GM19452 (cell line): Measurements from ENCODE around the gene CUL7.
"Not testable (repeated sequence)": the region's sequence is repeated elsewhere in the genome, so short reads cannot be mapped to it uniquely, and the experiment has no call there.

Experiments used
- ATAC-seq: cut with Tn5 transposase; IDR thresholded peaks from one replicate; pipeline ENCODE4 v1.9.1; 2021; ENCODE audit not compliant: unreplicated experiment

Gene CUL7

GRCh38 chr6:43053545-43054205 lies at the start of gene CUL7:
TSS of gene CUL7 (minus strand) at chr6:43053851. CDS start at chr6:43052788, 1,063 bp downstream.
- peak; percentile 92 for ATAC-seq

- no peak for ATAC-seq
Measured at GRCh38 chr6:43101497-43101896, 47.8 kb upstream of the CUL7 start.

GRCh38 chr6:43097502-43097901 lies 43.9 kb upstream of the CUL7 start:
- no peak for ATAC-seq

GRCh38 chr6:43097098-43097489 lies 43.4 kb upstream of the CUL7 start:
- ATAC-seq, result no peak

GRCh38 chr6:43096451-43097097 lies 42.9 kb upstream of the CUL7 start:
- ATAC-seq, result no peak

GRCh38 chr6:43095939-43096338 lies 42.3 kb upstream of the CUL7 start:
- no peak for ATAC-seq

GRCh38 chr6:43093436-43094289 lies 40.0 kb upstream of the CUL7 start:
- no peak for ATAC-seq

GRCh38 chr6:43092635-43093034 lies 39.0 kb upstream of the CUL7 start:
- no peak for ATAC-seq

GRCh38 chr6:43091436-43091991 lies 37.9 kb upstream of the CUL7 start:
- ATAC-seq, result no peak

- no peak for ATAC-seq
Measured at GRCh38 chr6:43091020-43091419, 37.4 kb upstream of the CUL7 start.

GRCh38 chr6:43090559-43090956 lies 36.9 kb upstream of the CUL7 start:
- ATAC-seq, result no peak

GRCh38 chr6:43089874-43090558 lies 36.4 kb upstream of the CUL7 start:
- ATAC-seq, result no peak

- no peak for ATAC-seq
Measured at GRCh38 chr6:43089467-43089866, 35.8 kb upstream of the CUL7 start.

- ATAC-seq, result no peak
Measured at GRCh38 chr6:43088654-43089056, 35.0 kb upstream of the CUL7 start.

- ATAC-seq, result no peak
Measured at GRCh38 chr6:43086022-43086658, 32.5 kb upstream of the CUL7 start.

GRCh38 chr6:43082806-43083655 lies 29.4 kb upstream of the CUL7 start:
- ATAC-seq, result no peak

GRCh38 chr6:43081922-43082321 lies 28.3 kb upstream of the CUL7 start:
- ATAC-seq, result not testable (repeated sequence)

GRCh38 chr6:43081043-43081442 lies 27.4 kb upstream of the CUL7 start:
- no peak for ATAC-seq

- no peak for ATAC-seq
Measured at GRCh38 chr6:43078691-43079090, 25.0 kb upstream of the CUL7 start.
